ENCODE measurements around the gene SOX8.

Gene SOX8

DNA sequence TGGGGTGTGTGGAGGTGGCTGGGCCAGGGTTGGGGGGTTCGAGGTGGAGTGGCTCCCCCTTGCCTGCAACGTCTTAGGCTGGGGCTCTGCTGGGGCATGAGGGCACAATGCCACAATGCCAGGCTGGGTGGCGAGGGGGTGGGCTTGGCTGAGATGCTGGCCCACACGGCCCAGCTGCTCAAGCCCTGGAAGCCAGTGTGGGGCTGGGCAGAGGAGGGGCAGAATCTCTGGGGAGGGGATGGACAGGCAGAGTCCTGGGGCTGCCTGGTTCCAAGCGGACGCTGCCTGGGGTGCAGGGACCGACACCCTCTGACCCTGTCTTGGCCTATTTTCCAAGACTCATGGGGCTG, 53.5 kb downstream of the SOX8 start:
- Mint-ChIP-seq H3K4me3 (no peak overlapping the region), H3K4me1 (ENCODE audit: low read depth) (no peaks in the 10 kb centered on the region), H3K36me3 (ENCODE audit: low read depth) (no peaks in the 10 kb centered on the region), H3K27ac (no peak overlapping the region), H3K27me3 (no peaks in the 10 kb centered on the region), H3K9me3 (no peaks in the 10 kb centered on the region)
- no peak for DNase-seq

DNA sequence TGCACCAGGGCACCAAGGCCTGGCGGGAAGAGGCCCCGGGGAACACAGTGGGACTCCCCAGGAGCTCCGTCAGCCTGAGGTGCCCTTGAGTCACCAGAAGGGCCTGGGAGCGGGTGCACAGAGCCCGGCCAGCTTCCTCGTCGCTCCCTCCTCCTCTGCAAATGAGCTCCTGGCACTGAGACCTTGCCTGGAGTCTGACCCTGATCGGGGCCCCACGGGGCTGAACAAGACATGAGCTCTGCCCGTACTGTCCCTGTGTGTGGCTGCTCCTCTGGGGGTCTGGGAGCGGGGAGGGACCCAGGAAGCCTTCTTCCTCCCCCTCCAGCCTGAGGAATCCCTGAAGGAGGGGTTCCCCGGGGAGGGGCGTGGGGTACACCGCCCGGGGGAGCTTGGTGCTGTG, 54.6 kb downstream of the SOX8 start:
- Mint-ChIP-seq H3K4me1 (ENCODE audit: low read depth) (no peaks in the 10 kb centered on the region), H3K27me3 (no peaks in the 10 kb centered on the region), H3K27ac (no peak overlapping the region), H3K4me3 (no peak overlapping the region), H3K36me3 (ENCODE audit: low read depth) (no peaks in the 10 kb centered on the region), H3K9me3 (no peaks in the 10 kb centered on the region)
- DNase-seq, result no peak
